ENCODE results near the gene SDK1.

Gene SDK1

DNA sequence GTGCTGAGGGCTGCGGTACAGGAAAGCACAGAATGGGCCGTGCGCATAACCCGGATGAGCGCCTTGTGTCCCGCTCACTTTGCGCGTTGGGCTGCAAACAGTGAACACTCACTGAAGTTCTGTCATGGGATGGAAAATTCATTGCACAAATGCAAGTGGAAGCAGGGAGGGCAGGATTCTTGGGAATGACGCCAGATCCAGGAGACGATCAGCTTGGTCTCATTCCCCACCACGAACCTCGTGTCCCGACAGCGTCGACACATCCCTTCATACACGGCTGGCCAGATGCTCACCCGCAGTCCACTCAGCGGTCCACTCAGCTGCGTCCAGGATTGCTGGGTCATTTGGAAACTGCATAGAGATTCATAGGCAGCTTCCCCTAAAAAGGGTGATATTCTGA lies 607.1 kb downstream of the SDK1 start:
- TF ChIP-seq, protein P1, sequence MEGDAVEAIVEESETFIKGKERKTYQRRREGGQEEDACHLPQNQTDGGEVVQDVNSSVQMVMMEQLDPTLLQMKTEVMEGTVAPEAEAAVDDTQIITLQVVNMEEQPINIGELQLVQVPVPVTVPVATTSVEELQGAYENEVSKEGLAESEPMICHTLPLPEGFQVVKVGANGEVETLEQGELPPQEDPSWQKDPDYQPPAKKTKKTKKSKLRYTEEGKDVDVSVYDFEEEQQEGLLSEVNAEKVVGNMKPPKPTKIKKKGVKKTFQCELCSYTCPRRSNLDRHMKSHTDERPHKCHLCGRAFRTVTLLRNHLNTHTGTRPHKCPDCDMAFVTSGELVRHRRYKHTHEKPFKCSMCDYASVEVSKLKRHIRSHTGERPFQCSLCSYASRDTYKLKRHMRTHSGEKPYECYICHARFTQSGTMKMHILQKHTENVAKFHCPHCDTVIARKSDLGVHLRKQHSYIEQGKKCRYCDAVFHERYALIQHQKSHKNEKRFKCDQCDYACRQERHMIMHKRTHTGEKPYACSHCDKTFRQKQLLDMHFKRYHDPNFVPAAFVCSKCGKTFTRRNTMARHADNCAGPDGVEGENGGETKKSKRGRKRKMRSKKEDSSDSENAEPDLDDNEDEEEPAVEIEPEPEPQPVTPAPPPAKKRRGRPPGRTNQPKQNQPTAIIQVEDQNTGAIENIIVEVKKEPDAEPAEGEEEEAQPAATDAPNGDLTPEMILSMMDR (IDR thresholded peaks at IDR 0.05), result no peak
- no peaks in the 10 kb centered on the region for H3K9me3 ChIP-seq (ENCODE audit: control insufficient read depth, low read length)
- H3K4me1 ChIP-seq, result no peaks in the 10 kb centered on the region
- H3K4me3 ChIP-seq (ENCODE audit: low read depth, low read length), result no peak overlapping the region
- no peak overlapping the region for H3K27ac ChIP-seq
- H3K79me2 ChIP-seq, result no peaks in the 10 kb centered on the region
- H2AFZ ChIP-seq, result no peak overlapping the region
- H3K4me2 ChIP-seq (ENCODE audit: low read length), result no peak overlapping the region
- H3K27me3 ChIP-seq (ENCODE audit: control insufficient read depth, insufficient read depth, low read length), result no peaks in the 10 kb centered on the region
- no peak overlapping the region for H3K9ac ChIP-seq
- H3K36me3 ChIP-seq (ENCODE audit: control insufficient read depth, insufficient read depth, low read length), result no peaks in the 10 kb centered on the region

DNA sequence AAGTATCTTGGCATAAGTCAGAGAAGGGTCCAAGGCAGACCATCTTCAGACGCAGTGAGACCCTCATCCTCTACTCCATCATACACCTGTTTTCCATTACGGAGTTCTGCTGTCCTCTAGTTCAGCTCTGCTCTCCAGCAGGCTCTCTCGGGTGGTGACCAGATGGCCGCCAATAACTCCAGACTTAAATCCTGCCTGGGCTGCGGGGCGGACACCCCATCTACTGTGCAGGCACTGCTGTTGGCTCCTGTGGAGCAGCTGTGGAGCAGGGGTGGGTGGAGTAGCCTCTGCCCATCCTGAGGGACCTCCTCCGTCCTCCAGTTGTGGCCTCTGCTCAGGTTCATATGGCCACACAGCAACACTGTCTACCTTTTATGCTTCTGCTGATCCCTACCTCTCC lies 608.1 kb downstream of the SDK1 start:
- H3K4me2 ChIP-seq (ENCODE audit: low read length), result no peak overlapping the region
- no peak overlapping the region for H3K4me3 ChIP-seq (ENCODE audit: low read depth, low read length)
- H3K27me3 ChIP-seq (ENCODE audit: control insufficient read depth, insufficient read depth, low read length), result no peaks in the 10 kb centered on the region
- H2AFZ ChIP-seq, result no peak overlapping the region
- no peaks in the 10 kb centered on the region for H3K4me1 ChIP-seq
- no peak overlapping the region for H3K27ac ChIP-seq
- H3K36me3 ChIP-seq (ENCODE audit: control insufficient read depth, insufficient read depth, low read length), result no peaks in the 10 kb centered on the region
- H3K79me2 ChIP-seq, result no peaks in the 10 kb centered on the region
- H3K9me3 ChIP-seq (ENCODE audit: control insufficient read depth, low read length), result no peaks in the 10 kb centered on the region
- H3K9ac ChIP-seq, result no peak overlapping the region
- TF ChIP-seq, protein P1 (IDR thresholded peaks at IDR 0.05), result no peak

- Histone ChIP-seq H3K4me3 (ENCODE audit: low read depth, low read length) (no peak overlapping the region), H2AFZ (no peak overlapping the region), H3K79me2 (no peaks in the 10 kb centered on the region), H3K4me2 (ENCODE audit: low read length) (no peak overlapping the region), H3K36me3 (ENCODE audit: control insufficient read depth, insufficient read depth, low read length) (no peaks in the 10 kb centered on the region), H3K4me1 (no peaks in the 10 kb centered on the region), H3K27ac (no peak overlapping the region), H3K27me3 (ENCODE audit: control insufficient read depth, insufficient read depth, low read length) (no peaks in the 10 kb centered on the region), H3K9me3 (ENCODE audit: control insufficient read depth, low read length) (no peaks in the 10 kb centered on the region), H3K9ac (no peak overlapping the region)
- TF ChIP-seq, protein P1 (IDR thresholded peaks at IDR 0.05), result no peak
Observed at GRCh38 chr7:3910054-3910453, 609.0 kb downstream of the SDK1 start.

GRCh38 chr7:3911685-3912084 lies 610.6 kb downstream of the SDK1 start:
- TF ChIP-seq, protein P1 (IDR thresholded peaks at IDR 0.05), result no peak

DNA sequence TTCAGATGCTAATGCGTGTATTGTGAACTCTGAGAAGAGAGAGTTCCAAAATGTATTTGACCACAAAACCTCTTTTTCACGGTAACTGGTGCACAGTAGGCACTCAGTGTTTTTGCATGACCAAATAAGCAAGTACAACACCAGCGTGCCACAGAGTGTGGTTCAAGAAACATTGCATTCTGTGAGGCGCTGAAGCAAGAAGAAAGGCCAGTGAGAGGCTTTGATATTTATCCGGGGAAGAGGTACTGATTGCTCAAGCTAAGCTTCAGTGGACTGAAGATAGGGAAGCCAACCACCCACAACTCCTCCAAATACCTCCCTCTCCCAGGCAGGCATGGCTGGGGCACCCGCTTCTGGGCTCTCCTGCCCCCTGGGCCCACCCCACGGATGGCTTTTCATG lies 611.2 kb downstream of the SDK1 start:
- H3K27me3 ChIP-seq (ENCODE audit: control insufficient read depth, insufficient read depth, low read length), result no peaks in the 10 kb centered on the region
- no peaks in the 10 kb centered on the region for H3K79me2 ChIP-seq
- H3K4me3 ChIP-seq (ENCODE audit: low read depth, low read length), result no peak overlapping the region
- no peak overlapping the region for H3K27ac ChIP-seq
- H3K36me3 ChIP-seq (ENCODE audit: control insufficient read depth, insufficient read depth, low read length), result no peaks in the 10 kb centered on the region
- H3K4me2 ChIP-seq (ENCODE audit: low read length), result no peak overlapping the region
- no peak overlapping the region for H3K9ac ChIP-seq
- H3K4me1 ChIP-seq, result no peaks in the 10 kb centered on the region
- TF ChIP-seq, protein P1 (IDR thresholded peaks at IDR 0.05), result no peak
- no peak overlapping the region for H2AFZ ChIP-seq
- H3K9me3 ChIP-seq (ENCODE audit: control insufficient read depth, low read length), result no peaks in the 10 kb centered on the region

More at GRCh38 chr7:3911685-3912084, 610.6 kb downstream of the SDK1 start:
- no peaks in the 10 kb centered on the region for H3K36me3 ChIP-seq (ENCODE audit: control insufficient read depth, insufficient read depth, low read length)
- H3K4me1 ChIP-seq, result no peaks in the 10 kb centered on the region
- no peak overlapping the region for H3K4me3 ChIP-seq (ENCODE audit: low read depth, low read length)
- no peaks in the 10 kb centered on the region for H3K79me2 ChIP-seq
- no peak overlapping the region for H3K9ac ChIP-seq
- H3K9me3 ChIP-seq (ENCODE audit: control insufficient read depth, low read length), result no peaks in the 10 kb centered on the region
- no peaks in the 10 kb centered on the region for H3K27me3 ChIP-seq (ENCODE audit: control insufficient read depth, insufficient read depth, low read length)
- H3K4me2 ChIP-seq (ENCODE audit: low read length), result no peak overlapping the region
- no peak overlapping the region for H3K27ac ChIP-seq
- H2AFZ ChIP-seq, result no peak overlapping the region

Data from parathyroid adenoma (tissue), 2 donors.